Activated B cell treated with CpG ODN at 0.5 μM for 24 hours (primary cell): ENCODE data around the gene RIC1. TPM values are rescaled to one million over a fixed set of nuclear protein-coding genes. Genes with fewer than 3 reads are reported as not detected.

Experiments
- ATAC-seq: fragments of 200-7000 bp; cut with Tn5 transposase; one replicate; pipeline ENCODE4 v1.10.0; 2021; ENCODE audit warnings: low read depth, mild to moderate bottlenecking, moderate library complexity
- CTCF ChIA-PET: fragments of 350-600 bp; sonication (Branson Sonifier 250); formaldehyde crosslinking; loops from one replicate; lab custom pipeline; 2021; ENCODE audit warnings: antibody characterized with exemption; lab: Charles Lee
- POLR2A ChIA-PET: fragments of 350-600 bp; sonication (Branson Sonifier 250); formaldehyde crosslinking; loops from one replicate; lab custom pipeline; 2021; ENCODE audit warnings: antibody characterized with exemption; lab: Charles Lee
- DNase-seq: peaks from one replicate; pipeline ENCODE4 v3.0.0; 2022
- H3K27ac Mint-ChIP-seq: one replicate; pipeline ENCODE4 v1.8.0; 2020; ENCODE audit warnings: mixed read lengths
- H3K27me3 Mint-ChIP-seq: one replicate; pipeline ENCODE4 v1.8.0; 2021; ENCODE audit warnings: mixed read lengths
- H3K36me3 Mint-ChIP-seq: one replicate; pipeline ENCODE4 v1.8.0; 2021; ENCODE audit warnings: low read depth, mixed read lengths
- H3K4me1 Mint-ChIP-seq: one replicate; pipeline ENCODE4 v1.8.0; 2021; ENCODE audit warnings: mixed read lengths
- H3K4me3 Mint-ChIP-seq: one replicate; pipeline ENCODE4 v1.8.0; 2020; ENCODE audit warnings: mild to moderate bottlenecking, mixed read lengths
- H3K9me3 Mint-ChIP-seq: one replicate; pipeline ENCODE4 v1.8.0; 2020; ENCODE audit warnings: mixed read lengths
- intact Hi-C: fragments of 100-400 bp; cut with micrococcal nuclease; formaldehyde crosslinking; loops from one replicate; pipeline ENCODE4 v1.15.1; 2024
- total RNA-seq: library from RNA; stranded (reverse); gene quantifications from 2 replicates; pipeline ENCODE4 v1.2.3, GENCODE V29; 2022
- TF ChIP-seq, protein P1 (sequence below): fragments of 200-600 bp; IDR thresholded peaks from one replicate; pipeline ENCODE4 v1.8.0; 2022; ENCODE audit warnings: antibody characterized with exemption, mild to moderate bottlenecking

The RIC1 gene
- total RNA-seq, 1 donor from 2014 or later = 85.0 TPM

GRCh38 chr9:5789489-5789888 lies 160.6 kb downstream of the RIC1 start:
- ChIA-PET CTCF (interaction anchor here (1.0 kb wide), 1 partner anchor 97 kb away, joined by 3 read pairs; no protein-coding TSS in a partner anchor), POLR2A (no interaction called here)
- intact Hi-C loops = loop anchor here (10.0 kb wide), 1 partner anchor 65 kb away; no protein-coding TSS in a partner anchor
- Mint-ChIP-seq H3K4me1 (peaks cover 11% of the 10 kb centered on the region), H3K27me3 (no peaks in the 10 kb centered on the region), H3K4me3 (no peak overlapping the region), H3K36me3 (peaks cover 63% of the 10 kb centered on the region), H3K9me3 (peaks cover 1% of the 10 kb centered on the region), H3K27ac (no peak overlapping the region)
- TF ChIP-seq, protein P1, sequence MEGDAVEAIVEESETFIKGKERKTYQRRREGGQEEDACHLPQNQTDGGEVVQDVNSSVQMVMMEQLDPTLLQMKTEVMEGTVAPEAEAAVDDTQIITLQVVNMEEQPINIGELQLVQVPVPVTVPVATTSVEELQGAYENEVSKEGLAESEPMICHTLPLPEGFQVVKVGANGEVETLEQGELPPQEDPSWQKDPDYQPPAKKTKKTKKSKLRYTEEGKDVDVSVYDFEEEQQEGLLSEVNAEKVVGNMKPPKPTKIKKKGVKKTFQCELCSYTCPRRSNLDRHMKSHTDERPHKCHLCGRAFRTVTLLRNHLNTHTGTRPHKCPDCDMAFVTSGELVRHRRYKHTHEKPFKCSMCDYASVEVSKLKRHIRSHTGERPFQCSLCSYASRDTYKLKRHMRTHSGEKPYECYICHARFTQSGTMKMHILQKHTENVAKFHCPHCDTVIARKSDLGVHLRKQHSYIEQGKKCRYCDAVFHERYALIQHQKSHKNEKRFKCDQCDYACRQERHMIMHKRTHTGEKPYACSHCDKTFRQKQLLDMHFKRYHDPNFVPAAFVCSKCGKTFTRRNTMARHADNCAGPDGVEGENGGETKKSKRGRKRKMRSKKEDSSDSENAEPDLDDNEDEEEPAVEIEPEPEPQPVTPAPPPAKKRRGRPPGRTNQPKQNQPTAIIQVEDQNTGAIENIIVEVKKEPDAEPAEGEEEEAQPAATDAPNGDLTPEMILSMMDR = no peak
- ATAC-seq (no peak), DNase-seq (no peak)

GRCh38 chr9:5790923-5791322 lies 162.0 kb downstream of the RIC1 start:
- no peaks in the 10 kb centered on the region for H3K27me3 Mint-ChIP-seq

GRCh38 chr9:5791870-5792269 lies 163.0 kb downstream of the RIC1 start:
- DNase-seq = no peak
- POLR2A ChIA-PET = no interaction called here
- H3K27me3 Mint-ChIP-seq = no peaks in the 10 kb centered on the region
- H3K27ac Mint-ChIP-seq = no peak overlapping the region
- H3K9me3 Mint-ChIP-seq = peaks cover 1% of the 10 kb centered on the region
- intact Hi-C loops = no loop called here
- ATAC-seq = no peak
- peaks cover 11% of the 10 kb centered on the region for H3K4me1 Mint-ChIP-seq
- peaks cover 51% of the 10 kb centered on the region for H3K36me3 Mint-ChIP-seq
- TF ChIP-seq, protein P1 = no peak
- CTCF ChIA-PET = no interaction called here
- H3K4me3 Mint-ChIP-seq = no peak overlapping the region

More at GRCh38 chr9:5790923-5791322, 162.0 kb downstream of the RIC1 start:
- intact Hi-C loops = no loop called here
- peaks cover 1% of the 10 kb centered on the region for H3K9me3 Mint-ChIP-seq
- DNase-seq (no peak), ATAC-seq (no peak)
- no peak overlapping the region for H3K27ac Mint-ChIP-seq
- peaks cover 53% of the 10 kb centered on the region for H3K36me3 Mint-ChIP-seq
- ChIA-PET POLR2A (no interaction called here), CTCF (no interaction called here)
- no peak overlapping the region for H3K4me3 Mint-ChIP-seq
- TF ChIP-seq, protein P1 = no peak
- peaks cover 11% of the 10 kb centered on the region for H3K4me1 Mint-ChIP-seq

DNA sequence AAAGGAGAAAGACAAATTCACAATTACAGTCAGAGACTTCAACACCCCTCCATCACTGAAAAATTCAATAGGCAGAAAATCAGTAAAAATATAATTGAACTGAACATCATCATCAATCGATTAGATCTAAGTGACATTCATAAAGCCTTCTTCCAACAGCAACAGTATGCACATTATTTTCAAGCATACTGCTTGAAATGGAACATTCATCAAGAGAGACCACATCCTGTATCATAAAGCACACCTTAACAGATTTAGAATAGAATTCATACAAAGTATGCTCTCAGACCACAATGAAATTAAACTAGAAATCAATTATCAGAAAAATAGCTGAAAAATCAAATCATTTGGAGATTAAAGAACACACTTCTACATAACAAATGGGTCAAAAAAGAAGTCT lies 164.9 kb downstream of the RIC1 start:
- Mint-ChIP-seq H3K4me3 (no peak overlapping the region), H3K27ac (no peak overlapping the region), H3K36me3 (peaks cover 52% of the 10 kb centered on the region), H3K4me1 (peaks cover 11% of the 10 kb centered on the region), H3K9me3 (peaks cover 1% of the 10 kb centered on the region), H3K27me3 (no peaks in the 10 kb centered on the region)
- TF ChIP-seq, protein P1 = no peak
- ATAC-seq (no peak), DNase-seq (no peak)
- intact Hi-C loops = no loop called here
- CTCF ChIA-PET = no interaction called here
- POLR2A ChIA-PET = no interaction called here

GRCh38 chr9:5796298-5796697 lies 167.4 kb downstream of the RIC1 start:
- TF ChIP-seq, protein P1 = no peak
- no peak overlapping the region for H3K4me3 Mint-ChIP-seq
- DNase-seq = no peak
- H3K27ac Mint-ChIP-seq = no peak overlapping the region
- H3K9me3 Mint-ChIP-seq = no peaks in the 10 kb centered on the region
- ATAC-seq = no peak
- intact Hi-C loops = no loop called here
- POLR2A ChIA-PET = no interaction called here
- H3K27me3 Mint-ChIP-seq = no peaks in the 10 kb centered on the region
- CTCF ChIA-PET = no interaction called here
- H3K4me1 Mint-ChIP-seq = peaks cover under 1% of the 10 kb centered on the region
- peaks cover 37% of the 10 kb centered on the region for H3K36me3 Mint-ChIP-seq
